Fibroblast of lung (primary cell): ENCODE measurements around the gene SLC29A1.

Experiments used
- EZH2 ChIP-seq: IDR thresholded peaks from 2 replicates; pipeline ENCODE4 v1.5.1; 2012; ENCODE audit warnings: low read length, control low read depth, mild to moderate bottlenecking; ENCODE audit errors: missing control alignments
- TF ChIP-seq, protein P1 (sequence below), 2 donors: IDR thresholded peaks in 1 of 2; conservative IDR thresholded peaks in 1 of 2; 1 replicate in 1 of 2; 2 replicates in 1 of 2; pipeline ENCODE4 v1.5.1; 2011 to 2012; ENCODE audit warnings: low read length in 2 of 2, control low read depth in 1 of 2, inconsistent platforms in 1 of 2, low read depth in 1 of 2, mild to moderate bottlenecking in 1 of 2

DNA sequence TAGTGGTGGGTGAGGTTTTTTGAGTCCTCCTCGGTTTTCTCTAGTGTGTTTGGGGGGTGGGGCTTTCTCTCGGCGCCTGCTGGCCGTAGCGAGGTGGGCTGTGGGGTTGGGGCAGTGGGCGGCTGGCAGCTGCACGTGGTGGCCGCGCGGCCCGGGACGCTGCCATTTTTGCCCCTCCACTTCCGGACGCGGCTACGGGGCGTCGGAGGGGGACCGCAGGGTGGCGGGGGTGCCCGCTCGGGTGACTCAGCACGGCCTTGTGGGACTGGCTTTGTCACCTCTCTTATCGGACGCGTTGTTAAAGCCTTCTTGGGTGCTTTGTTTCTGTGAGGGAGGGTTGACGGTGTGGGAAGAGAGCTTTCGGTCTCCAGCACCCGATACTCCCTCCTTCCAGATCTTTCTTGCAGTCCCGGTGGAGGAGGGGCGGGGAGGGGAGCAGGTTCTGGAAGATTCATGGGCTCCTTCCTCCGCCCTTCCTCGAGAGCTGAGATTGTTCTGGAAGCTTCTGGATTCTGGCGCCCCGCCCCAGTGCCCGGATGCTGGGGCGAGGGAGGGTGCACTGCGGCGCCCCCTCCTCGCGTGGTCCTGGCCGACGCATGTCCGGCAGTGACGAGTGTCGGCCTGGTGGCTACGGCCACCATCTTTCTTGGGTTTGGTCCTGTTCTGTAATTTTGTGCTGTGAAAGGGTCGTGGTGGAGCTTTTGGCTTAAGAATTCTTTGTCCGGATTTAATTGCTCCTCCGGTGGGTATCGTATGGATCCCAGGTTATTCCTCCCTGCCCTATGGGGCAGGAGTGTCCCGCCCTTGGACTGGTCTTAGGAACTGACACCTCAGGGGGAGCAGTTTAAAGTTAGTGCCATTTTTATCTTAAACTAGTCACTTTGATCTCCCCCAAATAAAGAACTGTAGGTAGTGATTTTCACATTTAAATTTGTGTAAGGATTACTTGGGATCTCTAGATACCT, 24.2 kb downstream of the SLC29A1 start:
- TF ChIP-seq, protein P1, sequence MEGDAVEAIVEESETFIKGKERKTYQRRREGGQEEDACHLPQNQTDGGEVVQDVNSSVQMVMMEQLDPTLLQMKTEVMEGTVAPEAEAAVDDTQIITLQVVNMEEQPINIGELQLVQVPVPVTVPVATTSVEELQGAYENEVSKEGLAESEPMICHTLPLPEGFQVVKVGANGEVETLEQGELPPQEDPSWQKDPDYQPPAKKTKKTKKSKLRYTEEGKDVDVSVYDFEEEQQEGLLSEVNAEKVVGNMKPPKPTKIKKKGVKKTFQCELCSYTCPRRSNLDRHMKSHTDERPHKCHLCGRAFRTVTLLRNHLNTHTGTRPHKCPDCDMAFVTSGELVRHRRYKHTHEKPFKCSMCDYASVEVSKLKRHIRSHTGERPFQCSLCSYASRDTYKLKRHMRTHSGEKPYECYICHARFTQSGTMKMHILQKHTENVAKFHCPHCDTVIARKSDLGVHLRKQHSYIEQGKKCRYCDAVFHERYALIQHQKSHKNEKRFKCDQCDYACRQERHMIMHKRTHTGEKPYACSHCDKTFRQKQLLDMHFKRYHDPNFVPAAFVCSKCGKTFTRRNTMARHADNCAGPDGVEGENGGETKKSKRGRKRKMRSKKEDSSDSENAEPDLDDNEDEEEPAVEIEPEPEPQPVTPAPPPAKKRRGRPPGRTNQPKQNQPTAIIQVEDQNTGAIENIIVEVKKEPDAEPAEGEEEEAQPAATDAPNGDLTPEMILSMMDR (conservative IDR thresholded peaks at IDR 0.05 in 1 of 2, IDR thresholded peaks at IDR 0.05 in 1 of 2; ENCODE audit: low read depth in 1 of 2, low read length in 2 of 2), result no peak
- no peak for TF ChIP-seq EZH2
